ENCODE data around the gene POGZ. TPM values are rescaled to one million over a fixed set of nuclear protein-coding genes. Genes with fewer than 3 reads are reported as not detected.

The POGZ gene
- total RNA-seq, 3 donors from 2014 or later, result 37.0 to 72.6 (median 60.3) TPM

DNA sequence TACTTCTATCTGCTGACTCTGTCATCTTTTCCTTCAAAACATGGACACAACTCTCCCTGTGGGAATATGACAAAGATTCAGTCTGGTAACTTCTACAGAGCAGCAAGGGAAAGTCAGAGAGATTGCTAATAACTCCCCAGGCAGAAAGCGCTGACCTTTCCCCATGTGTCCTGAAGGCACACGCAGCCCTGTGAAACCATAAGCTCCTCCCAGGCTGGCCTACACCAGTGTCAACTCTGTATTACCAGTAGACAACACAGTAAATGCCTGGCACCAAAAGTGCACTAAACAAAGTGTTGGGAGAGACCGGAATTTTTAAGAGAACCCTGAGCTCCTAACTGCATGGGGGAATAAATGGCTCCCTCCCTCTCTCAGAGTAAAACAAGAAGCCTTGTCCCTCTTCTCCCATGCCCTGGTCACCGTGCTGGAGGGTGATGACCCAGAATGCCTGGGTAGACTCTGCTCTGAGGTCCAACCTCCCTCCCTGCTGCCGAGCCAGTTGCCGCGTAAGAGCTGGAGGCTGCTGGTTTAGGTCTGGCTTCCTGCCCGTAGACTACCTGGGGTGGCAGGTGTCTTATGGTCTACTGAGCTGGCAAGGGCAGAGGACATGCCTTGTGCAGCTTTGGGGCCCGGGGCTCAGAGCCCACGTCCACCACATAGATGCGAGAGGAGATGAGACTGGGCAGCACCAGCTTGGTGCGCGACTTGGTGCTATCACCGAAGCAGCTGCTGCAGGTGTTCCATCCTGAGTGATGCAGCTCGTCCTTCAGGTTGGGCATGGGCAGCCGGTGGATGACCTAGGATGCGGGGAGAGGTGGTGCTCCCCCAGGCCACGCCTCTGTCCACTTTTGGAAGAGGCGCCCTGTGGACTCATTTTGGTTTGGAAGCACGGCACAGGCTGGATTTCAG is 90.6 kb downstream of the POGZ start:
- TF ChIP-seq POLR2AphosphoS5 (IDR thresholded peaks at IDR 0.05) (no peak), POLR2A (IDR thresholded peaks at IDR 0.05) (no peak)
- TF ChIP-seq, protein P1, sequence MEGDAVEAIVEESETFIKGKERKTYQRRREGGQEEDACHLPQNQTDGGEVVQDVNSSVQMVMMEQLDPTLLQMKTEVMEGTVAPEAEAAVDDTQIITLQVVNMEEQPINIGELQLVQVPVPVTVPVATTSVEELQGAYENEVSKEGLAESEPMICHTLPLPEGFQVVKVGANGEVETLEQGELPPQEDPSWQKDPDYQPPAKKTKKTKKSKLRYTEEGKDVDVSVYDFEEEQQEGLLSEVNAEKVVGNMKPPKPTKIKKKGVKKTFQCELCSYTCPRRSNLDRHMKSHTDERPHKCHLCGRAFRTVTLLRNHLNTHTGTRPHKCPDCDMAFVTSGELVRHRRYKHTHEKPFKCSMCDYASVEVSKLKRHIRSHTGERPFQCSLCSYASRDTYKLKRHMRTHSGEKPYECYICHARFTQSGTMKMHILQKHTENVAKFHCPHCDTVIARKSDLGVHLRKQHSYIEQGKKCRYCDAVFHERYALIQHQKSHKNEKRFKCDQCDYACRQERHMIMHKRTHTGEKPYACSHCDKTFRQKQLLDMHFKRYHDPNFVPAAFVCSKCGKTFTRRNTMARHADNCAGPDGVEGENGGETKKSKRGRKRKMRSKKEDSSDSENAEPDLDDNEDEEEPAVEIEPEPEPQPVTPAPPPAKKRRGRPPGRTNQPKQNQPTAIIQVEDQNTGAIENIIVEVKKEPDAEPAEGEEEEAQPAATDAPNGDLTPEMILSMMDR (IDR thresholded peaks at IDR 0.05), result no peak
- peak overlapping the region; percentile 57 to 66 for H3K27ac ChIP-seq
- no peak for DNase-seq (ENCODE audit: low spot score in 2 of 2)
- H3K27me3 ChIP-seq, result no peaks in the 10 kb centered on the region
- no peaks in the 10 kb centered on the region for H3K36me3 ChIP-seq
- peaks cover 0 to 9% of the 10 kb centered on the region in 2 donors for H3K4me1 ChIP-seq
- intact Hi-C loops (cut with DNase I; ENCODE audit: low total_unique reads), result no loop called here
- no peaks in the 10 kb centered on the region for H3K9me3 ChIP-seq
- H3K4me3 ChIP-seq, result no peak overlapping the region

DNA sequence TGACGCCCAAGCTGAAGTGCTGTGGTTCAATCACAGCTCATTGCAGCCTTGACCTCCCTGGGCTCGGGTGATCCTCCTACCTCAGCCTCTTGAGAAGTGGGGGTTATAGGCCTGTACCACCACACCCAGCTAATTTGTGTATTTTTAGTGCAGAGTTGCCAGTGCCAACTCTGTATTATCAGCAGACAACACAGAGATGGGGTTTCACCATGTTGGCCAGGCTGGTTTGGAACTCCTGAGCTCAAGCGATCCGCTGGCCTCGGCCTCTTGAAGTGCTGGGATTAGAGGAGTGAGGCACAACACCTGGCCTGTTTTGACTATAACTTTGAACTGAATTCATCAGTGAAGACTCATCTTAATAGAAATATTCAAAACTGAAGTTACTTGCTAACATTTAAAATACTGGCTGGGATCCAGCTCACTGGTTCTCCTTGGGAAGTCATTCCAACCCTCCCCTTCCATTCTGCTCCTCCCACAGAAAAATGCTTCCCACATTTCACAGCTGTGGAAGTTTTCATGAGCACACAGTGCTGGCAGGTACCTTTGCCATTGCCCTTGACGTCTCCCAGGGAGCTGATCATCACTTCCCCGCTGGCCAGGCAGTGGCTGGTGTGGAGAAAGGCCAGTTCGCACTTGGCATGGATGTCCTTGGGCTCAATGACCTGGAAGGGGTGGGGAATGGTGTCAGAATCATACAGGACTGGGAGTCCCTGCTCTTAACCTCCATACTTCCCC is 91.5 kb downstream of the POGZ start:
- no peaks in the 10 kb centered on the region for H3K27me3 ChIP-seq
- peak overlapping the region; percentile 57 to 66 for H3K27ac ChIP-seq
- peaks cover 2 to 4% of the 10 kb centered on the region in 2 donors for H3K9me3 ChIP-seq
- DNase-seq (ENCODE audit: low spot score in 2 of 2), result no peak
- H3K4me3 ChIP-seq, result no peak overlapping the region
- H3K4me1 ChIP-seq, result peaks cover 0 to 9% of the 10 kb centered on the region in 2 donors
- no peak for TF ChIP-seq POLR2AphosphoS5 (IDR thresholded peaks at IDR 0.05)
- TF ChIP-seq, protein P1 (IDR thresholded peaks at IDR 0.05), result no peak
- TF ChIP-seq POLR2A (IDR thresholded peaks at IDR 0.05), result no peak
- H3K36me3 ChIP-seq, result no peaks in the 10 kb centered on the region
- intact Hi-C loops (cut with DNase I; ENCODE audit: low total_unique reads), result no loop called here

DNA sequence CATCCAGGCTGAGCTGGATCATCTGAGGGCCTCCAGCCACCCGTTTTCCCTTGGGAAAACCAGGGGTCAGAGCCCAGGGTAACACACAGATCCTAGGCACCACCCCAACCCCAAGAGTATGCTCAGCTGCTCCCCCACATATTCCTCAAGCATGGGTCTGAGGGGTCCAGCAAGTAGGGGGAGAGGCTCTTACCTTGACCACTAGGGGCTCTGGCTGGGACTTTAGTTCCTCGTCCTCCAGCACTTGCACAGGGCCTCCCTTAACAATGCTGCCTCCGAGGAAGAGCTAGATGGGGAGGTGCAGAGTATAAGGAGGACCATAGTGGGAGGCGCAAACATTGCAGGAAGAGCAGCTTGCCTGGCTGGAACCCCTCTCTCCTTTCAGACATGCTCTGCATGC is 94.3 kb downstream of the POGZ start:
- no peak for DNase-seq (ENCODE audit: low spot score in 2 of 2)
- intact Hi-C loops (cut with DNase I; ENCODE audit: low total_unique reads), result no loop called here
- peaks cover 9 to 14% of the 10 kb centered on the region in 2 donors for H3K9me3 ChIP-seq
- H3K27ac ChIP-seq, result no peak overlapping the region
- TF ChIP-seq POLR2A (IDR thresholded peaks at IDR 0.05) (no peak), POLR2AphosphoS5 (IDR thresholded peaks at IDR 0.05) (no peak)
- TF ChIP-seq, protein P1 (IDR thresholded peaks at IDR 0.05), result no peak
- H3K27me3 ChIP-seq, result no peaks in the 10 kb centered on the region
- H3K4me3 ChIP-seq, result no peak overlapping the region
- peaks cover 0 to 4% of the 10 kb centered on the region in 2 donors for H3K4me1 ChIP-seq
- no peaks in the 10 kb centered on the region for H3K36me3 ChIP-seq

DNA sequence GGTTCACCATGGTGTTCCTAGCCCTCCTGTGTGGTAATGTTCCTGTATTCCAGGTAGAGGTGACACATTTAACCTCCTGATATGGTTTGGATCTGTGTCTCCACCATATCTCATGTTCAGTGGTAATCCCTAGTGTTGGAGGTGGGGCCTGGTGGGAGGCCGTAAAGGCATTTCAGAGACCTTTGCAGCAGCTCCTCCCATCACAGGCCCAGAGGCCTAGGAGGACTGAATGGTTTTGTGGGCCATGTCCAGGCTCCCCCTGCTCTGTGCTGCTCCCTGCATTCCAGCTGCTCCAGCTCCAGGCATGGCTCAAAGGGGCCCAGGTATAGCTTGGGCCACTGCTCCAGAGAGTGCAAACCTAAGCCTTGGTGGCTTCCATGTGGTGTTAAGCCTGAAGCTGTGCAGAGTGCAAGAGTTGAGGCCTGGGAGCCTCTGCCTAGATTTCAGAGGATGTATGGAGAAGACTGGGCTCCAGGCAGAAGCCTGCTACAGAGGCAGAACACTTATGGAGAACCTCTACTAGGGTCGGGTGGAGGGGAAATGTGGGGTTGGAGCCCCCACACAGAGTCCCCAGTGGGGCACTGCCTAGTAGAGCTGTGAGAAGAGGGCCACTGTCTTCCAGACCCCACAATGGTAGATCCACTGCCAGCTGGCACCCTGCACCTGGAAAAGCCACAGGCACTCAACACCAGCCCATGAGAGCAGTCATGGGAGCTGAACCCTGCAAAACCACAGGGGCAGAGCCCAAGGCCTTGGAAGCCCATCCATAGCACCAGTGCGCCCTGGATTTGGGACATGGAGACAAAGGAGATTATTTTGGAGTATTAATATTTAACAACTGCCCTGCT is 96.8 kb downstream of the POGZ start:
- TF ChIP-seq POLR2A (IDR thresholded peaks at IDR 0.05), result no peak
- TF ChIP-seq, protein P1 (IDR thresholded peaks at IDR 0.05), result no peak
- no peak for TF ChIP-seq POLR2AphosphoS5 (IDR thresholded peaks at IDR 0.05)
- Histone ChIP-seq H3K36me3 (no peaks in the 10 kb centered on the region), H3K27ac (no peak overlapping the region), H3K9me3 (peaks cover 9 to 14% of the 10 kb centered on the region in 2 donors), H3K27me3 (no peaks in the 10 kb centered on the region), H3K4me1 (no peaks in the 10 kb centered on the region), H3K4me3 (no peak overlapping the region)
- intact Hi-C loops (cut with DNase I; ENCODE audit: low total_unique reads), result no loop called here
- no peak for DNase-seq (ENCODE audit: low spot score in 2 of 2)
